ENCODE results near the gene ANKS1A.

Gene ANKS1A

GRCh38 chr6:35052694-35053565 is 163.9 kb downstream of the ANKS1A start:
- no peak for DNase-seq (ENCODE audit: low read depth in 2 of 2)

- no peak for DNase-seq (ENCODE audit: low read depth in 2 of 2)
These were observed 164.6 kb downstream of the ANKS1A start for GRCh38 chr6:35053701-35054100.

GRCh38 chr6:35054106-35054742 is 165.2 kb downstream of the ANKS1A start:
- DNase-seq (ENCODE audit: low read depth in 2 of 2): no peak

GRCh38 chr6:35054743-35055130 is 165.7 kb downstream of the ANKS1A start:
- no peak for DNase-seq (ENCODE audit: low read depth in 2 of 2)

GRCh38 chr6:35055891-35056290 is 166.8 kb downstream of the ANKS1A start:
- no peak for DNase-seq (ENCODE audit: low read depth in 2 of 2)

GRCh38 chr6:35056952-35057351 is 167.9 kb downstream of the ANKS1A start:
- no peak for DNase-seq (ENCODE audit: low read depth in 2 of 2)

GRCh38 chr6:35057449-35058357 is 168.6 kb downstream of the ANKS1A start:
- no peak for DNase-seq (ENCODE audit: low read depth in 2 of 2)

GRCh38 chr6:35058358-35058675 is 169.3 kb downstream of the ANKS1A start:
- DNase-seq (ENCODE audit: low read depth in 2 of 2): no peak

GRCh38 chr6:35058865-35059522 is 169.9 kb downstream of the ANKS1A start:
- no peak for DNase-seq (ENCODE audit: low read depth in 2 of 2)

GRCh38 chr6:35059596-35060345 is 170.7 kb downstream of the ANKS1A start:
- DNase-seq (ENCODE audit: low read depth in 2 of 2): no peak

- no peak for DNase-seq (ENCODE audit: low read depth in 2 of 2)
These were observed 172.1 kb downstream of the ANKS1A start for GRCh38 chr6:35061102-35061615.

- no peak for DNase-seq (ENCODE audit: low read depth in 2 of 2)
These were observed 172.8 kb downstream of the ANKS1A start for GRCh38 chr6:35061651-35062410.

GRCh38 chr6:35062676-35063574 is 173.9 kb downstream of the ANKS1A start:
- no peak for DNase-seq (ENCODE audit: low read depth in 2 of 2)

GRCh38 chr6:35063701-35064280 is 174.7 kb downstream of the ANKS1A start:
- DNase-seq (ENCODE audit: low read depth in 2 of 2): no peak

GRCh38 chr6:35064290-35064689 is 175.2 kb downstream of the ANKS1A start:
- no peak for DNase-seq (ENCODE audit: low read depth in 2 of 2)

- no peak for DNase-seq (ENCODE audit: low read depth in 2 of 2)
These were observed 175.8 kb downstream of the ANKS1A start for GRCh38 chr6:35064757-35065440.

GRCh38 chr6:35065441-35065800 is 176.4 kb downstream of the ANKS1A start:
- DNase-seq (ENCODE audit: low read depth in 2 of 2): no peak

- DNase-seq (ENCODE audit: low read depth in 2 of 2): no peak
These were observed 176.8 kb downstream of the ANKS1A start for GRCh38 chr6:35065870-35066269.

Data from stimulated activated CD4-positive, alpha-beta T cell treated with anti-CD3 and anti-CD28 coated beads, Interleukin-1b, Interleukin-23, amount 100 ng/mL, for 4 hours (primary cell).